Right lobe of liver (tissue), 6 donors: ENCODE measurements around the gene STN1. TPM values are rescaled to one million over a fixed set of nuclear protein-coding genes. Genes with fewer than 3 reads are reported as not detected.

Experiments used
- ATAC-seq, 4 donors: fragments of 200-7000 bp; cut with Tn5 transposase; one replicate each; pipeline ENCODE4 v1.9.1; 2020; ENCODE audit warnings: mild to moderate bottlenecking in 4 of 4, moderate library complexity in 4 of 4
- DNase-seq, 3 donors: peaks; one replicate each; pipeline ENCODE4 v3.0.0-alpha.2; 2020
- H3K27ac ChIP-seq, 3 donors: fragments of 200-600 bp; one replicate each; pipeline ENCODE4 v1.8.0; 2022
- H3K27me3 ChIP-seq, 2 donors: fragments of 200-600 bp; one replicate each; pipeline ENCODE4 v1.8.0; 2022
- H3K36me3 ChIP-seq, 4 donors: fragments of 200-600 bp; sonication (generic) in 1 of 4; one replicate each; pipeline versions ENCODE4 v1.5.1 to v1.8.0; 2017 to 2022; ENCODE audit warnings: control low read depth in 1 of 4
- H3K4me1 ChIP-seq, 4 donors: fragments of 200-600 bp; sonication (generic) in 1 of 4; one replicate each; pipeline versions ENCODE4 v1.5.1 to v1.8.0; 2017 to 2022; ENCODE audit warnings: control low read depth in 1 of 4
- H3K4me3 ChIP-seq, 3 donors: fragments of 200-600 bp; one replicate each; pipeline ENCODE4 v1.8.0; 2022
- H3K9me3 ChIP-seq, 4 donors: fragments of 200-600 bp; sonication (generic) in 1 of 4; one replicate each; pipeline versions ENCODE4 v1.5.1 to v1.8.0; 2017 to 2022; ENCODE audit warnings: control low read depth in 1 of 4
- CTCF ChIP-seq, 4 donors: fragments of 200-600 bp in 3 of 4; fragments of 450-650 bp in 1 of 4; IDR thresholded peaks; one replicate each; pipeline versions ENCODE4 v1.5.1 to v1.8.0; 2016 to 2022; ENCODE audit warnings: antibody characterized with exemption in 4 of 4, mild to moderate bottlenecking in 2 of 4
- POLR2A ChIP-seq: fragments of 450-650 bp; IDR thresholded peaks from one replicate; pipeline ENCODE4 v1.6.1; 2017; ENCODE audit warnings: antibody characterized with exemption, mild to moderate bottlenecking
- WGBS: methylation state at CpG from one replicate; pipeline ENCODE4 v1.1.6; 2018; ENCODE audit warnings: low coverage, low lambda C conversion rate; ENCODE audit not compliant: insufficient coverage; ENCODE audit errors: missing lambda C conversion rate; 5-methylcytosine and 5-hydroxymethylcytosine counted together
- intact Hi-C, 2 donors: fragments of 100-400 bp; cut with DNase I; formaldehyde crosslinking; loops; one replicate each; pipeline versions ENCODE4 v1.11.2 to v1.14.1; 2022
- total RNA-seq, 6 experiments: library from RNA; depleted of rRNA in 2 of 6; stranded (reverse); fragments of >200 nt in 2 of 6; fragmentation: NEBNext Ultra II Directional in 3 of 6; extraction: Animal tissue kit (Norgen Biotek cat#: 25700) in 3 of 6; gene quantifications; one replicate each; pipeline versions ENCODE4 v1.1.0 to v1.2.4, GENCODE V29; 2016 to 2023
- donor health status: DM: no; HTN: yes; CAD: no.
- donor health status: DM: no; HTN: no; CAD: no.
- donor health status: DM: no; HTN: no; CAD: no.
- donor health status: DM: no; HTN: yes; CAD: no.
- donor health status: DM: no; HTN: yes; CAD: no.

The STN1 gene
- total RNA-seq, 6 experiments from 2014 or later, result 6.1 to 13.3 (median 6.6) TPM

DNA sequence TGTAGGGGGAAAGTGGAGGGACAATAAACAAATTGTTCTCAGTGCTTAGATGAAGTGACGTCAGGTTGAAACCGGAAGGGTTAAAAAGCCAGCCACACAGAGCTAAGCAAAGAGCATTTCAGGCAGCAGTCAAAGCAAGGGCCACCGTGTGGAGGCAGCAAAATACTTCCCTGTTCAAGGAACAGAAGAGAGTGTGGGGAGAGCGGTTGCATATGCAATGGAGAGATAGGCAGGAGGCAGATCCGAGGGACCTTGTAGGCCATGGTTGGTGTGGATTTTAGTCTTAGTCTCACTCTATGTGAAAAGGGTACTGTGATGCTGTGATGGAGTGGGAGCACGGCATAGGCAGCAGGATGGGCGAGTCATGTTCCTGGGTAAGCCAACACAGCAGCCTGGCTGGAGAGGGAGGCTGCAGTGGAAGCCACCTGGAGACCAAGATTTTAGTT lies 3.8 kb upstream of the STN1 start:
- H3K36me3 ChIP-seq, result no peaks in the 10 kb centered on the region
- no peak for DNase-seq
- peaks cover 0 to 13% (median 4%) of the 10 kb centered on the region in 4 donors for H3K4me1 ChIP-seq
- no peak for ATAC-seq
- no peaks in the 10 kb centered on the region for H3K27me3 ChIP-seq
- intact Hi-C loops, result no loop called here
- WGBS, result 45% methylated on average over 6 of the region's 7 CpGs
- H3K4me3 ChIP-seq, result no peak overlapping the region
- H3K27ac ChIP-seq, result no peak overlapping the region
- no peaks in the 10 kb centered on the region for H3K9me3 ChIP-seq
- no peak for TF ChIP-seq CTCF (IDR thresholded peaks at IDR 0.05)
- no peak for TF ChIP-seq POLR2A

- ATAC-seq (no peak), DNase-seq (no peak)
- peaks cover 0 to 16% (median 5%) of the 10 kb centered on the region in 4 donors for H3K4me1 ChIP-seq
- no peaks in the 10 kb centered on the region for H3K36me3 ChIP-seq
- no peak overlapping the region for H3K4me3 ChIP-seq
- intact Hi-C loops, result no loop called here
- H3K27ac ChIP-seq, result no peak overlapping the region
- no peak for TF ChIP-seq CTCF (IDR thresholded peaks at IDR 0.05)
- TF ChIP-seq POLR2A, result no peak
- no peaks in the 10 kb centered on the region for H3K27me3 ChIP-seq
- H3K9me3 ChIP-seq, result no peaks in the 10 kb centered on the region
- WGBS, result 88% methylated on average over 1 of the region's 1 CpG
These were observed 3.3 kb upstream of the STN1 start for GRCh38 chr10:103921248-103921647.

DNA sequence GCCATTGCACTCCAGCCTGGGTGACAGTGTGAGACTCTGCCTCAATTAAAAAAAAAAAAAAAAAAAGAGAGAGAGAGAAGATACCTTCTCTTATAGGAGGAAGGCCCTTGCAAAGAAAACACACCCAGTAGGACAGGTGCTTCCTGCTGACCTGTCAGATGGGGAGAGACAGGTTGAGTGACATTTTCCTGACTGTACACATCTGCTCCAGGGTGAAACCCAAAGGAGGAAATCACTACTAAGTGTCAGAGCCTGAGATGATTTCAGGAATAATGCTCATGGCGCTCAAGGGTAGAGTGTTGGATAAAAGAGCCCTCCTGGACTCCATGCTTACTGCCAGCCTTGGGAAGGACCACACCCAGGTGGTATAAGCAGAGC lies 1.7 kb upstream of the STN1 start:
- no peaks in the 10 kb centered on the region for H3K36me3 ChIP-seq
- no peak for DNase-seq
- peaks cover 0 to 26% (median 8%) of the 10 kb centered on the region in 4 donors for H3K4me1 ChIP-seq
- no peaks in the 10 kb centered on the region for H3K9me3 ChIP-seq
- no CpG with 5 or more reads among the region's 1 CpG for WGBS
- H3K27me3 ChIP-seq, result no peaks in the 10 kb centered on the region
- no peak overlapping the region for H3K27ac ChIP-seq
- intact Hi-C loops, result no loop called here
- no peak for ATAC-seq
- H3K4me3 ChIP-seq, result no peak overlapping the region
- TF ChIP-seq POLR2A, result no peak
- no peak for TF ChIP-seq CTCF (IDR thresholded peaks at IDR 0.05)

DNA sequence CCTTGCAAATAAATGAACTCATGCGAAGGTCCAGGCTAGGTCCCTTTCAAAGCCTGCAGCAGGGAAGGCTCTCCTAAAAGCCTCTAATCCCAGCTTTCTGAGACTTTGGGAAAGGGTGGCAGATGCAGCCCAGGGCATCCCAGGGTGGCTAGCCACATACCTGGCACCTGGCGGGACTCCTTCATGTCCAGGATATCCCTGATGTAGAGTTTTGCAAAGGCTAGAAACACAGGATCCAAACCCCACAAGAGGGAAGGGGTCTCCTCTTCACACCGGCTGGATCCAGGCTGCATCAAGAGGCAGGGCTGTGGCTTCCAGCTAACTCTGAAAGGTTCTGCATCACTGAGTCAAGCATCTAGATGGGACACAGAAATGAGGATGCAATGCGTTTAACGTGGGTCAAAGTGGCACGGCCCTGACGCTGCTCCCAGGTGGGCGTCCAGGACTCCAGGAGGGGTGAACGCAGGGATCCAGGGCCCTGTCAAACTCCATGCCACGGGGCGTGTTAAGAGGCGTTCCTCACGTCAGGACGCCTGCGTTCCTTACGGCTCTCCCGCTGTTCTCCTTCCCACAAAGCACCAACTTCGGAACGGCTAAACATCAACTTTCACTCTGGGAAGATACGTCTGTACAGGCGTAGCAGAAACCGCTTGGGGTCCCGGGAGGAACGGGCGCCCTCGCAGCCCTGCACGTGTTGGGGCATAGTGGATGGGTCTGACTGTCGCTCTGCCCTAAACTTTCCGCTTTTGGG lies 507 bp downstream of the STN1 start:
- WGBS, result 7% methylated on average over 7 of the region's 29 CpGs
- intact Hi-C loops, result no loop called here
- Histone ChIP-seq H3K27ac (peak overlapping the region; percentile 67 to 82 (median 81)), H3K9me3 (no peaks in the 10 kb centered on the region), H3K36me3 (no peaks in the 10 kb centered on the region), H3K4me3 (peak overlapping the region; percentile 53 to 84 (median 62)), H3K4me1 (peaks cover 0 to 26% (median 8%) of the 10 kb centered on the region in 4 donors), H3K27me3 (no peaks in the 10 kb centered on the region)
- peak in 1 of 3 donors; percentile 72 for DNase-seq
- TF ChIP-seq POLR2A, result no peak
- no peak for TF ChIP-seq CTCF (IDR thresholded peaks at IDR 0.05)
- ATAC-seq, result peak; percentile 23 to 51 (median 30)
